Measurements from ENCODE around the gene DAPK3.

Gene DAPK3

DNA sequence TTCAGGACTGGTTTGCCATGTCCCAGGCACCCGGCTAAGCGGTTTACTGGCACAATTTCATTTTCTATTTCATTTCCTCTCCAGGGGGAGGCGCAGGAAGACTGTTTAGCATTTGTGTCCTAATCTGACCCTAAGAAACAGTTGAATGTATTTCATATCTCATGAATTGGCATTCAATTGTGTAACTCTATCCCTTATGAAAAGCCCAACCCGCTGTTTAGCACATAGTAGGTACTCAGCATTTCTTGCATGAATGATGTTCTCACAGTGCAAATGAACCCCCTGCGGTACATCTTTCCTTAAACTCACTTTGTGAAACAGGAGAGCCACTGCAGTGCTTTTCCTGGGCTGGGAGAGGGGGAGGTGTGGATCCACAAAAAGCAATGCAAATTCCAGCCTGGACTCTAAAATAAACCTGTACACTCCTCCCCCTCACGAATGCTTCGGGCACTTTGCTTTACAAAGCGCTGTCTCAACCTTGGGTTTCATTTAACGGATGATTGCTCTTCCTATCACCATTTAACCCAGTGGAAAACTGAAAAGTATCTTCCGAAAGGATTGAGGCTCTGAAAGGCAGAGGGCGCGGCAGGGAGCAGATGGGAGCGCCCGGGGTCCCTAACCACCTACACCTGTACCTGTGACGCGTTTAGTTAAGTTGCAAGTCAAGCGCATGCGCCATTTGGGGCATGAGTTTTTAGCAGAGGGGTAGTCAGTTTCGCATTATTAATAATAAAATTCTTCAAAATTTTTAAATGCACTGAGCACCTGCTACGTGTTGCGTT, 15.6 kb upstream of the DAPK3 start:
- Histone ChIP-seq H3K4me1 (ENCODE audit: control insufficient read depth, insufficient read depth, low read length) (peaks cover 11% of the 10 kb centered on the region; the same call in 1 of the 2 replicates), H3K36me3 (ENCODE audit: control insufficient read depth in 2 of 2, insufficient read depth in 1 of 2, low read length in 2 of 2) (peaks cover 11 to 35% of the 10 kb centered on the region in 2 experiments), H3K4me3 (ENCODE audit: low read depth, low read length) (peak overlapping the region; percentile 25), H3K27ac (ENCODE audit: extremely low read depth, low read depth, low read length) (peak overlapping the region; percentile 100), H3K9me3 (ENCODE audit: control insufficient read depth, insufficient read depth, low read depth, low read length) (no peaks in the 10 kb centered on the region)
- POLR2A ChIA-PET = interaction anchor here (1.1 to 8.3 kb wide), 8 partner anchors 10 to 224 kb away, joined by 5 to 258 read pairs (median 7); partner anchors contain the start of genes DAPK3 and MRPL54
- CTCF ChIA-PET = interaction anchor here (0.9 to 1.9 kb wide), 10 partner anchors 11 to 215 kb away, joined by 3 to 13 read pairs (median 5); partner anchors contain the start of genes NMRK2 and PIAS4
- TF ChIP-seq ZNF639 (tag by site-specific recombination; IDR thresholded peaks at IDR 0.05) = peak; percentile 44; the same call in 1 of the 2 replicates
- 0 out of 2 replicates have a peak, but pooled peaks have one; percentile 29 for TF ChIP-seq BCL11B (tag by site-specific recombination; IDR thresholded peaks at IDR 0.05; ENCODE audit: low read depth)
- TF ChIP-seq ZNF155 (tag by site-specific recombination; IDR thresholded peaks at IDR 0.05) = no peak
- no peak for TF ChIP-seq ZNF776 (tag by site-specific recombination; IDR thresholded peaks at IDR 0.05; ENCODE audit: borderline replicate concordance)
- TF ChIP-seq TRIM28 (IDR thresholded peaks at IDR 0.05; ENCODE audit: borderline replicate concordance, low read length) = peak; percentile 87; the same call in 1 of the 2 replicates
- peak; percentile 86 for TF ChIP-seq ZEB2 (tag by site-specific recombination; IDR thresholded peaks at IDR 0.05)
- TF ChIP-seq KLF9 (tag by site-specific recombination; IDR thresholded peaks at IDR 0.05; ENCODE audit: low read depth) = peak; percentile 19; the same call in 1 of the 2 replicates
- TF ChIP-seq, protein P1, sequence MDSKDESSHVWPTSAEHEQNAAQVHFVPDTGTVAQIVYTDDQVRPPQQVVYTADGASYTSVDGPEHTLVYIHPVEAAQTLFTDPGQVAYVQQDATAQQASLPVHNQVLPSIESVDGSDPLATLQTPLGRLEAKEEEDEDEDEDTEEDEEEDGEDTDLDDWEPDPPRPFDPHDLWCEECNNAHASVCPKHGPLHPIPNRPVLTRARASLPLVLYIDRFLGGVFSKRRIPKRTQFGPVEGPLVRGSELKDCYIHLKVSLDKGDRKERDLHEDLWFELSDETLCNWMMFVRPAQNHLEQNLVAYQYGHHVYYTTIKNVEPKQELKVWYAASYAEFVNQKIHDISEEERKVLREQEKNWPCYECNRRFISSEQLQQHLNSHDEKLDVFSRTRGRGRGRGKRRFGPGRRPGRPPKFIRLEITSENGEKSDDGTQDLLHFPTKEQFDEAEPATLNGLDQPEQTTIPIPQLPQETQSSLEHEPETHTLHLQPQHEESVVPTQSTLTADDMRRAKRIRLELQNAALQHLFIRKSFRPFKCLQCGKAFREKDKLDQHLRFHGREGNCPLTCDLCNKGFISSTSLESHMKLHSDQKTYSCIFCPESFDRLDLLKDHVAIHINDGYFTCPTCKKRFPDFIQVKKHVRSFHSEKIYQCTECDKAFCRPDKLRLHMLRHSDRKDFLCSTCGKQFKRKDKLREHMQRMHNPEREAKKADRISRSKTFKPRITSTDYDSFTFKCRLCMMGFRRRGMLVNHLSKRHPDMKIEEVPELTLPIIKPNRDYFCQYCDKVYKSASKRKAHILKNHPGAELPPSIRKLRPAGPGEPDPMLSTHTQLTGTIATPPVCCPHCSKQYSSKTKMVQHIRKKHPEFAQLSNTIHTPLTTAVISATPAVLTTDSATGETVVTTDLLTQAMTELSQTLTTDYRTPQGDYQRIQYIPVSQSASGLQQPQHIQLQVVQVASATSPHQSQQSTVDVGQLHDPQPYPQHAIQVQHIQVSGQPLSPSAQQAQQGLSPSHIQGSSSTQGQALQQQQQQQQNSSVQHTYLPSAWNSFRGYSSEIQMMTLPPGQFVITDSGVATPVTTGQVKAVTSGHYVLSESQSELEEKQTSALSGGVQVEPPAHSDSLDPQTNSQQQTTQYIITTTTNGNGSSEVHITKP (tag by site-specific recombination; IDR thresholded peaks at IDR 0.05) = peak; percentile 83
- TF ChIP-seq, protein P2, sequence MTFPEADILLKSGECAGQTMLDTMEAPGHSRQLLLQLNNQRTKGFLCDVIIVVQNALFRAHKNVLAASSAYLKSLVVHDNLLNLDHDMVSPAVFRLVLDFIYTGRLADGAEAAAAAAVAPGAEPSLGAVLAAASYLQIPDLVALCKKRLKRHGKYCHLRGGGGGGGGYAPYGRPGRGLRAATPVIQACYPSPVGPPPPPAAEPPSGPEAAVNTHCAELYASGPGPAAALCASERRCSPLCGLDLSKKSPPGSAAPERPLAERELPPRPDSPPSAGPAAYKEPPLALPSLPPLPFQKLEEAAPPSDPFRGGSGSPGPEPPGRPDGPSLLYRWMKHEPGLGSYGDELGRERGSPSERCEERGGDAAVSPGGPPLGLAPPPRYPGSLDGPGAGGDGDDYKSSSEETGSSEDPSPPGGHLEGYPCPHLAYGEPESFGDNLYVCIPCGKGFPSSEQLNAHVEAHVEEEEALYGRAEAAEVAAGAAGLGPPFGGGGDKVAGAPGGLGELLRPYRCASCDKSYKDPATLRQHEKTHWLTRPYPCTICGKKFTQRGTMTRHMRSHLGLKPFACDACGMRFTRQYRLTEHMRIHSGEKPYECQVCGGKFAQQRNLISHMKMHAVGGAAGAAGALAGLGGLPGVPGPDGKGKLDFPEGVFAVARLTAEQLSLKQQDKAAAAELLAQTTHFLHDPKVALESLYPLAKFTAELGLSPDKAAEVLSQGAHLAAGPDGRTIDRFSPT (tag by site-specific recombination; IDR thresholded peaks at IDR 0.05) = peak; percentile 35; the same call in 1 of the 2 replicates
- TF ChIP-seq ZNF654 (tag by site-specific recombination; IDR thresholded peaks at IDR 0.05; ENCODE audit: low read depth) = peak; percentile 50
- TF ChIP-seq ZNF571 (tag by site-specific recombination; IDR thresholded peaks at IDR 0.05) = no peak
- peak; percentile 88 for TF ChIP-seq ZNF366 (tag by site-specific recombination; conservative IDR thresholded peaks at IDR 0.05)
- peak; percentile 63; the same call in 1 of the 2 replicates for TF ChIP-seq FEZF1 (tag by site-specific recombination; IDR thresholded peaks at IDR 0.05)
- peak; percentile 47; the same call in 1 of the 2 replicates for TF ChIP-seq ZNF501 (tag by site-specific recombination; IDR thresholded peaks at IDR 0.05)
- TF ChIP-seq ZBTB17 (tag by site-specific recombination; IDR thresholded peaks at IDR 0.05) = peak; percentile 51; the same call in 1 of the 2 replicates
- TF ChIP-seq KLF8 (tag by site-specific recombination; IDR thresholded peaks at IDR 0.05) = 0 out of 2 replicates have a peak, but pooled peaks have one; percentile 48
- TF ChIP-seq, protein P3, sequence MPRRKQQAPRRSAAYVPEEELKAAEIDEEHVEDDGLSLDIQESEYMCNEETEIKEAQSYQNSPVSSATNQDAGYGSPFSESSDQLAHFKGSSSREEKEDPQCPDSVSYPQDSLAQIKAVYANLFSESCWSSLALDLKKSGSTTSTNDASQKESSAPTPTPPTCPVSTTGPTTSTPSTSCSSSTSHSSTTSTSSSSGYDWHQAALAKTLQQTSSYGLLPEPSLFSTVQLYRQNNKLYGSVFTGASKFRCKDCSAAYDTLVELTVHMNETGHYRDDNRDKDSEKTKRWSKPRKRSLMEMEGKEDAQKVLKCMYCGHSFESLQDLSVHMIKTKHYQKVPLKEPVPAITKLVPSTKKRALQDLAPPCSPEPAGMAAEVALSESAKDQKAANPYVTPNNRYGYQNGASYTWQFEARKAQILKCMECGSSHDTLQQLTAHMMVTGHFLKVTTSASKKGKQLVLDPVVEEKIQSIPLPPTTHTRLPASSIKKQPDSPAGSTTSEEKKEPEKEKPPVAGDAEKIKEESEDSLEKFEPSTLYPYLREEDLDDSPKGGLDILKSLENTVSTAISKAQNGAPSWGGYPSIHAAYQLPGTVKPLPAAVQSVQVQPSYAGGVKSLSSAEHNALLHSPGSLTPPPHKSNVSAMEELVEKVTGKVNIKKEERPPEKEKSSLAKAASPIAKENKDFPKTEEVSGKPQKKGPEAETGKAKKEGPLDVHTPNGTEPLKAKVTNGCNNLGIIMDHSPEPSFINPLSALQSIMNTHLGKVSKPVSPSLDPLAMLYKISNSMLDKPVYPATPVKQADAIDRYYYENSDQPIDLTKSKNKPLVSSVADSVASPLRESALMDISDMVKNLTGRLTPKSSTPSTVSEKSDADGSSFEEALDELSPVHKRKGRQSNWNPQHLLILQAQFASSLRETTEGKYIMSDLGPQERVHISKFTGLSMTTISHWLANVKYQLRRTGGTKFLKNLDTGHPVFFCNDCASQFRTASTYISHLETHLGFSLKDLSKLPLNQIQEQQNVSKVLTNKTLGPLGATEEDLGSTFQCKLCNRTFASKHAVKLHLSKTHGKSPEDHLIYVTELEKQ (tag by site-specific recombination; IDR thresholded peaks at IDR 0.05; ENCODE audit: borderline replicate concordance) = 0 out of 2 replicates have a peak, but pooled peaks have one; percentile 6
- TF ChIP-seq, protein P4, sequence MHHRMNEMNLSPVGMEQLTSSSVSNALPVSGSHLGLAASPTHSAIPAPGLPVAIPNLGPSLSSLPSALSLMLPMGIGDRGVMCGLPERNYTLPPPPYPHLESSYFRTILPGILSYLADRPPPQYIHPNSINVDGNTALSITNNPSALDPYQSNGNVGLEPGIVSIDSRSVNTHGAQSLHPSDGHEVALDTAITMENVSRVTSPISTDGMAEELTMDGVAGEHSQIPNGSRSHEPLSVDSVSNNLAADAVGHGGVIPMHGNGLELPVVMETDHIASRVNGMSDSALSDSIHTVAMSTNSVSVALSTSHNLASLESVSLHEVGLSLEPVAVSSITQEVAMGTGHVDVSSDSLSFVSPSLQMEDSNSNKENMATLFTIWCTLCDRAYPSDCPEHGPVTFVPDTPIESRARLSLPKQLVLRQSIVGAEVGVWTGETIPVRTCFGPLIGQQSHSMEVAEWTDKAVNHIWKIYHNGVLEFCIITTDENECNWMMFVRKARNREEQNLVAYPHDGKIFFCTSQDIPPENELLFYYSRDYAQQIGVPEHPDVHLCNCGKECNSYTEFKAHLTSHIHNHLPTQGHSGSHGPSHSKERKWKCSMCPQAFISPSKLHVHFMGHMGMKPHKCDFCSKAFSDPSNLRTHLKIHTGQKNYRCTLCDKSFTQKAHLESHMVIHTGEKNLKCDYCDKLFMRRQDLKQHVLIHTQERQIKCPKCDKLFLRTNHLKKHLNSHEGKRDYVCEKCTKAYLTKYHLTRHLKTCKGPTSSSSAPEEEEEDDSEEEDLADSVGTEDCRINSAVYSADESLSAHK (tag by site-specific recombination; IDR thresholded peaks at IDR 0.05) = peak; percentile 42; the same call in 1 of the 2 replicates
- TF ChIP-seq, protein P5, sequence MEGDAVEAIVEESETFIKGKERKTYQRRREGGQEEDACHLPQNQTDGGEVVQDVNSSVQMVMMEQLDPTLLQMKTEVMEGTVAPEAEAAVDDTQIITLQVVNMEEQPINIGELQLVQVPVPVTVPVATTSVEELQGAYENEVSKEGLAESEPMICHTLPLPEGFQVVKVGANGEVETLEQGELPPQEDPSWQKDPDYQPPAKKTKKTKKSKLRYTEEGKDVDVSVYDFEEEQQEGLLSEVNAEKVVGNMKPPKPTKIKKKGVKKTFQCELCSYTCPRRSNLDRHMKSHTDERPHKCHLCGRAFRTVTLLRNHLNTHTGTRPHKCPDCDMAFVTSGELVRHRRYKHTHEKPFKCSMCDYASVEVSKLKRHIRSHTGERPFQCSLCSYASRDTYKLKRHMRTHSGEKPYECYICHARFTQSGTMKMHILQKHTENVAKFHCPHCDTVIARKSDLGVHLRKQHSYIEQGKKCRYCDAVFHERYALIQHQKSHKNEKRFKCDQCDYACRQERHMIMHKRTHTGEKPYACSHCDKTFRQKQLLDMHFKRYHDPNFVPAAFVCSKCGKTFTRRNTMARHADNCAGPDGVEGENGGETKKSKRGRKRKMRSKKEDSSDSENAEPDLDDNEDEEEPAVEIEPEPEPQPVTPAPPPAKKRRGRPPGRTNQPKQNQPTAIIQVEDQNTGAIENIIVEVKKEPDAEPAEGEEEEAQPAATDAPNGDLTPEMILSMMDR (tag by site-specific recombination; IDR thresholded peaks at IDR 0.05) = peak; percentile 22; the same call in 1 of the 2 replicates
- peak; percentile 69; the same call in 1 of the 2 replicates for TF ChIP-seq PRDM1 (tag by site-specific recombination; IDR thresholded peaks at IDR 0.05)
